Activated B cell treated with CpG ODN at 0.5 μM for 24 hours (primary cell): ENCODE data around the gene EXOC3L1. TPM values are rescaled to one million over a fixed set of nuclear protein-coding genes. Genes with fewer than 3 reads are reported as not detected.

Experiments used
- ATAC-seq: fragments of 200-7000 bp; cut with Tn5 transposase; one replicate; pipeline ENCODE4 v1.10.0; 2021; ENCODE audit warnings: low read depth, mild to moderate bottlenecking, moderate library complexity
- CTCF ChIA-PET: fragments of 350-600 bp; sonication (Branson Sonifier 250); formaldehyde crosslinking; loops from one replicate; lab custom pipeline; 2021; ENCODE audit warnings: antibody characterized with exemption; lab: Charles Lee
- POLR2A ChIA-PET: fragments of 350-600 bp; sonication (Branson Sonifier 250); formaldehyde crosslinking; loops from one replicate; lab custom pipeline; 2021; ENCODE audit warnings: antibody characterized with exemption; lab: Charles Lee
- DNase-seq: peaks from one replicate; pipeline ENCODE4 v3.0.0; 2022
- H3K27ac Mint-ChIP-seq: one replicate; pipeline ENCODE4 v1.8.0; 2020; ENCODE audit warnings: mixed read lengths
- H3K27me3 Mint-ChIP-seq: one replicate; pipeline ENCODE4 v1.8.0; 2021; ENCODE audit warnings: mixed read lengths
- H3K36me3 Mint-ChIP-seq: one replicate; pipeline ENCODE4 v1.8.0; 2021; ENCODE audit warnings: low read depth, mixed read lengths
- H3K4me1 Mint-ChIP-seq: one replicate; pipeline ENCODE4 v1.8.0; 2021; ENCODE audit warnings: mixed read lengths
- H3K4me3 Mint-ChIP-seq: one replicate; pipeline ENCODE4 v1.8.0; 2020; ENCODE audit warnings: mild to moderate bottlenecking, mixed read lengths
- H3K9me3 Mint-ChIP-seq: one replicate; pipeline ENCODE4 v1.8.0; 2020; ENCODE audit warnings: mixed read lengths
- intact Hi-C: fragments of 100-400 bp; cut with micrococcal nuclease; formaldehyde crosslinking; loops from one replicate; pipeline ENCODE4 v1.15.1; 2024
- total RNA-seq: library from RNA; stranded (reverse); gene quantifications from 2 replicates; pipeline ENCODE4 v1.2.3, GENCODE V29; 2022
- TF ChIP-seq, protein P1 (sequence below): fragments of 200-600 bp; IDR thresholded peaks from one replicate; pipeline ENCODE4 v1.8.0; 2022; ENCODE audit warnings: antibody characterized with exemption, mild to moderate bottlenecking

Gene EXOC3L1
- total RNA-seq, 1 donor from 2014 or later: not detected

DNA sequence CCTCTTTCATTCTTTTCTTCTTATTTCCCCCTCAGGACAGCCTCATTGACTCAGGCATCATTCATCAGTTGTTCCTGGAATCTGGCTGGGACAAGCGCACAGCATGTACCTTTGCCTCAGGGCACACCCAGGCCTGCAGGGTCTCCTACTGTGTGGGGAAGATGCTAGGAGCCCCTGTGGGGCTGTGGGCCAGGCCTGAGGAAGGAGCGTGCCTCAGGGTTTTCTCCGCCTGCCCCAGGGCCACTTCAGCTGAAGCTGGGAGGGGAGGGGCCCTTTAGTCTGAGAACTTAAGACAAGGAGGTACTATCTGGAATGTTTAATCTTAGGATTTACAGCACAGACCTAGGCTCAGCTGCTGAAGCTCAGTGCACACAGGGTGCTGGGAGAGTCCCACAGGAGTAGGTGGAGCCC lies 16.9 kb upstream of the EXOC3L1 start:
- Mint-ChIP-seq H3K9me3 (no peaks in the 10 kb centered on the region), H3K27me3 (no peaks in the 10 kb centered on the region), H3K4me1 (no peaks in the 10 kb centered on the region), H3K4me3 (no peak overlapping the region), H3K27ac (no peak overlapping the region), H3K36me3 (peaks cover 23% of the 10 kb centered on the region)
- POLR2A ChIA-PET: no interaction called here
- no peak for DNase-seq
- intact Hi-C loops: no loop called here
- CTCF ChIA-PET: no interaction called here
- TF ChIP-seq, protein P1, sequence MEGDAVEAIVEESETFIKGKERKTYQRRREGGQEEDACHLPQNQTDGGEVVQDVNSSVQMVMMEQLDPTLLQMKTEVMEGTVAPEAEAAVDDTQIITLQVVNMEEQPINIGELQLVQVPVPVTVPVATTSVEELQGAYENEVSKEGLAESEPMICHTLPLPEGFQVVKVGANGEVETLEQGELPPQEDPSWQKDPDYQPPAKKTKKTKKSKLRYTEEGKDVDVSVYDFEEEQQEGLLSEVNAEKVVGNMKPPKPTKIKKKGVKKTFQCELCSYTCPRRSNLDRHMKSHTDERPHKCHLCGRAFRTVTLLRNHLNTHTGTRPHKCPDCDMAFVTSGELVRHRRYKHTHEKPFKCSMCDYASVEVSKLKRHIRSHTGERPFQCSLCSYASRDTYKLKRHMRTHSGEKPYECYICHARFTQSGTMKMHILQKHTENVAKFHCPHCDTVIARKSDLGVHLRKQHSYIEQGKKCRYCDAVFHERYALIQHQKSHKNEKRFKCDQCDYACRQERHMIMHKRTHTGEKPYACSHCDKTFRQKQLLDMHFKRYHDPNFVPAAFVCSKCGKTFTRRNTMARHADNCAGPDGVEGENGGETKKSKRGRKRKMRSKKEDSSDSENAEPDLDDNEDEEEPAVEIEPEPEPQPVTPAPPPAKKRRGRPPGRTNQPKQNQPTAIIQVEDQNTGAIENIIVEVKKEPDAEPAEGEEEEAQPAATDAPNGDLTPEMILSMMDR: no peak
- ATAC-seq: no peak

DNA sequence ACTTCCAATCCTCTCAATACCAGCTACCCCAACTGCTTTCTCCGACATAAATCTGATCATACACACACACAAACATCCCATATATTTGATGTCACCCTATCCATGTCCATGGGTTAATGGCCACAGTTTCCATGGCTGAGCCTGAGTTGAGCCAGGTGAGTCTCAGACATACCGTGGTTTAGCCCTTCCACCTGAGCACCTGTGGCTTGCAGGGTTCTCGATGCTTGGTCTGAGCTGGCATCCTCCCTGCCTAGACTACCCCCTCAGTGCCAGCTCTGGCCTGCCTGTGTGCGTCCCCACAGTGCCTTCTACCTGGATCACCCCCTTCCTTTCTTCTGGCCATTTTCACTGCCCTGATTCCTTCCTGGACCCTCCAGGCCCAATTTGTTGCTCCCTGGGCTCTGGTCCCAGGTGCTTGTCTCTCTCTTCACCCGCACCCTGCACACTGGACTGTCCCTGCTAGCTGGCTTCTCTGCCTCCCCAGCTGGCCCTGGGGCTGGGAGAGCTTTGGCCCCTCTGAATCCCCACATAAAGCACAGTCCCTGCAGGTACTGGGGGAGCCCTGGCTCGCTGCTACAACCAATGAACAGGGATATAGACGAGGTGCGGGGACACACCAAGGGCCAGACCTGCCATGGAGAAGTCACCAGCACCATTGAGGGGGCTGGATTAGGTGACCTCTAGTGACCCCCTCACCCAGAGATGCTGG lies 16.3 kb upstream of the EXOC3L1 start:
- DNase-seq: no peak
- POLR2A ChIA-PET: no interaction called here
- TF ChIP-seq, protein P1: no peak
- Mint-ChIP-seq H3K27me3 (no peaks in the 10 kb centered on the region), H3K4me3 (no peak overlapping the region), H3K4me1 (no peaks in the 10 kb centered on the region), H3K9me3 (no peaks in the 10 kb centered on the region), H3K27ac (no peak overlapping the region), H3K36me3 (peaks cover 28% of the 10 kb centered on the region)
- CTCF ChIA-PET: no interaction called here
- intact Hi-C loops: no loop called here
- ATAC-seq: no peak

DNA sequence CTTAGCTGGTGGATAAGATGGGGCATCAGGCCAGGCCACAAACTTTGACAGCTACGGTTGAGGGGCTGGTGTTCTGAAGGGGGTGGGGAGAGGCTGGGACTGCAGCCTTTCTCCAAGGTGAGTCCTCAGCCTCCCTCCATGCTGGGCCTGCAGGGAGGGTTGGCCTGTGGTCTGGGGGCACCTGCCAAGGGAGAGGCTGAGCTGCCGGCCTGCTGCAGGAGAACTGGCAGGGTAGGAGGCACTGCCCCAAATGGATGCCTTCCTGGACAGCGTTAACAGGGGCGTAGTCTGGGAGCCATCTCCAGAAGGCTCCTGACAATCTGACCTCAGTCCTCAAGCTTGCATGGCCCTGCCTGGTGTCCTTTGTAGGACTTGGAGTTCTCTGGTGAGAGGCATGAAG lies 14.1 kb upstream of the EXOC3L1 start:
- no peak for ATAC-seq
- intact Hi-C loops: no loop called here
- peaks cover 41% of the 10 kb centered on the region for H3K36me3 Mint-ChIP-seq
- ChIA-PET CTCF (no interaction called here), POLR2A (no interaction called here)
- TF ChIP-seq, protein P1: no peak
- no peak for DNase-seq
- no peaks in the 10 kb centered on the region for H3K27me3 Mint-ChIP-seq
- H3K9me3 Mint-ChIP-seq: no peaks in the 10 kb centered on the region
- H3K4me1 Mint-ChIP-seq: no peaks in the 10 kb centered on the region
- H3K4me3 Mint-ChIP-seq: no peak overlapping the region
- no peak overlapping the region for H3K27ac Mint-ChIP-seq

DNA sequence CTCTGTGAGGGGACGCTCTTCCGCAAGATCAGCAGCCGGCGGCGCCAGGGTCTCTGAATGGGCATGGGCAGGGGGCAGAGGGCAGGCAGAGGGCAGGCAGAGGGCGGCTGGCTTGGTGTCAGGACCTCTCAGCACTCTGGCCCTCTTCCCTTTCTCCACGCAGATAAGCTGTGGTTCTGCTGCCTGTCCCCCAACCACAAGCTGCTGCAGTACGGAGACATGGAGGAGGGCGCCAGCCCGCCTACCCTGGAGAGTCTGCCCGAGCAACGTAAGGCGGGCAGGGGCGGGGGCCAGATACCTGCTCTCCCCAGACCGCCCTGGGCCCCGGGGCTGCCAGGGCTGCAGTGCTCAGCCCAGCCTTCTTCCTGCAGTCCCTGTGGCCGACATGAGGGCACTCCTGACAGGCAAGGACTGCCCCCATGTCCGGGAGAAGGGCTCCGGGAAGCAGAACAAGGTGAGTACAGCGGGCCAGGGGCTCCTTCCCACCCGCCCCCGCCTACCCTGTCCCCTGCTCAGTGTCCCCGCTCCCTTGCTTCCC lies 13.1 kb upstream of the EXOC3L1 start:
- TF ChIP-seq, protein P1: no peak
- POLR2A ChIA-PET: no interaction called here
- Mint-ChIP-seq H3K27ac (no peak overlapping the region), H3K4me1 (peaks cover 2% of the 10 kb centered on the region), H3K4me3 (no peak overlapping the region), H3K36me3 (peaks cover 47% of the 10 kb centered on the region), H3K9me3 (no peaks in the 10 kb centered on the region), H3K27me3 (no peaks in the 10 kb centered on the region)
- ATAC-seq (no peak), DNase-seq (no peak)
- intact Hi-C loops: no loop called here
- CTCF ChIA-PET: no interaction called here

DNA sequence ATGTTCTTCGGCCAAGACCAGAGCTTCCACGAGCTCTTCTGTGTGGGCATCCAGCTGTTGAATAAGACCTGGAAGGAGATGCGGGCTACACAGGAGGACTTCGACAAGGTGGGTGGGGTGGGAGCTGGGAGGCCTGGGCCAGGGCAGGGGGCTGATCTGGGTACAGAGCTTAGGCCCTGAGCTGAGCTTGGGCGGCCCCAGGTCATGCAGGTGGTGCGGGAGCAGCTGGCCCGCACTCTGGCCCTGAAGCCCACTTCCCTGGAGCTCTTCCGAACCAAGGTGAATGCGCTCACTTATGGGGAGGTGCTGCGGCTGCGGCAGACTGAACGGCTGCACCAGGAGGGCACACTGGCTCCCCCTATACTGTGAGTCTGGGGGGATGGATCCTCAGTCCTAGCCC lies 12.5 kb upstream of the EXOC3L1 start:
- no peak for ATAC-seq
- ChIA-PET POLR2A (no interaction called here), CTCF (no interaction called here)
- Mint-ChIP-seq H3K4me1 (peaks cover 2% of the 10 kb centered on the region), H3K4me3 (no peak overlapping the region), H3K27me3 (no peaks in the 10 kb centered on the region), H3K27ac (no peak overlapping the region), H3K9me3 (no peaks in the 10 kb centered on the region), H3K36me3 (peaks cover 53% of the 10 kb centered on the region)
- intact Hi-C loops: no loop called here
- TF ChIP-seq, protein P1: no peak
- DNase-seq: no peak
